ENCODE results near the gene RAD52.
A peak's percentile ranks its signal among the peaks of the same experiment; 100 is the strongest.

The RAD52 gene

DNA sequence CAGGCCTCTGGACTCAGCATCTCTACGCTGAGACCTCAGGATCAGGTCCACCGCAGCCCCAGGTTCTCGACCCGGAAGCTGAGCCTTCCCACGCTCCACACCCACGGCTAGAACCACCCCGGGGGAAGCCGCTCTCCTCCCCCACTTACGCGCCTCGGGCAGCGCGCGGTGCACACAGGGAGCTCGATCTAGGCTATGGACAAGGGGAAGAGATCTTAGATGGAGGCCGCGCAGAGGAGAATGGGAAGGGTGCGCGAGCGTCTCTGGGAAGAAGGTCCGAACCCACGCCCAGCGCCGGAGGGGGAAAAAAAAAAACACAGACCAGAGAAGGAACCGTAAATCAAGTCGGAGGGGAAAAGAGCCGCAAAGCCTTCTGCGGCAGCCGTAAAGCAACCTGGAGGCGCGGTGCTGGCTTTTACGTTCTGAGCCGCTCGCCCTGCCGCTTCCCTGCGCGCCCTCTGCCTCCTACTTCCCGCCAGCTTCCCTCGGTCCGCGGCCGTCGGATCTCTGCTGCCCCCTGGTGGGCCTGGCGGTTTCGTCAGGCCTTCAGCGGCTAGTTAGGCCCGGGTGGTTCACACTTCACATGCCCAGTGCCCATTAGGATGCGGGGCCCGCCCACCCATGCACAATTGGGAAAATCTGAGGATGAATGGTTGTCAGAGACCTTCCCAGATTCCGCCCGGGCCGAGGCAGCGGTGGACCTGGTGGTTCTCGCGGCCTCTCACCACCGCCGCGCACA, at the start of gene RAD52:
RAD52 (minus strand) TSS at position 242 of the 739 bp plus-strand sequence. CDS start 16,636 bp downstream, outside the sequence.
- DNase-seq (ENCODE audit: low spot score) = peak; percentile 94

DNA sequence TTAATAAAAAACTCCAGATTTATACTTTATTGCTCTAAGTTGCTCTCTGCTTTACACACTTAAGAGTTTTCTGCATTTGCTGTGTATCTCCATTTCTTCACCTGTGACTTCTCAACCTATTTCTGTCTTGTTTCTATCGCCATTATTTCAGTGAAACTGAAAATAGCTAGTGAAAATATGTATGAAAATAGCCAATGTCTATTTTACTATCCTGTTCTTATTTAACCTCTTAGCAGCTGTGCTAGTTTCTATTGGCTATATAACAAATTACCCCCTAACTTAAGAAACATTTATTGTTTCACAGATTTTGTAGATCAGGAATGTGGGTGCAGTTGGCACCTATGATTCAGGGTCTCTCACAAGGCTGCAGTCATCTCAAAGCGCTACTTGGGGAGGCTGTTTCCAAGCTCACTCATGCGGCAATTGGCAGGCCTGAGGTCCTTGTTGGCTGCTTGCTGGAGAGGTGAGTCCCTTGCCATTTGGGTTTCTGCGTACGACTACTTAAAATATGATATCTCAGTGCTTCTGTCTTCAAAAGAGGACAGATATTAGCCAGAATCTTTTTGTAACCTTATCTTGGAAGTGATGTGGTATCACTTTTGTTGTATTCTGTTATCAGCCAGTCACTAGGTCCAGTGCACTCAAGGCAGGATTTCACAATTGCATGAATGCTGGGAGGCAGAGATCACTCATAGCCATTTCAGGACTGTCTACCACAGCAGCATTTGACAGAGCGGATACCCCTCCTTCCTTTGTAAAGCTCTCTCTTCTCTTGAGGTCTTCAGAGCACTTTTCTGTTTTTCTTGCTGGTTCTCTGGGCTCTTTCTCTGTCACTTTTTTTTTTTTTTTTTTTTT, 48.8 kb upstream of the RAD52 start:
- DNase-seq (ENCODE audit: low spot score) = no peak

DNA sequence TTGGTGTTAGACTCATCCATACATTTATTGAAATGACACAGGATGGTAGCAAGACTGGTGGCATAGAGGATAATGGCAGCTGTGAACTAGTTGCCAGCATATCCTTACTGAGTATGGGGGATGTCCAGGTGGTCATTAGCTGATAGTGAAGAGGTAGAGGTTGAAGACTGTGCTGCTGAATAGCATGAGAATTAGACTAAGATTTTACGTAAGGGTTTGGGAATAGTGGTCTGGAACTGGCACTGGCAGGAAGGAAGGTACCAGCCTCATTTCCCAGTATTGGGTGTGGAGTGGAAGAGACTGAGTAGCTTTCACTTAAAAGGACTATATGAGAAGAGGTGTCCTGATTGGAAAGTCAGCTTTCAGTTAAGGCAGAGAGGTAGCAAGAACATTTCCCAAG, 48.0 kb upstream of the RAD52 start:
- DNase-seq (ENCODE audit: low spot score) = no peak

DNA sequence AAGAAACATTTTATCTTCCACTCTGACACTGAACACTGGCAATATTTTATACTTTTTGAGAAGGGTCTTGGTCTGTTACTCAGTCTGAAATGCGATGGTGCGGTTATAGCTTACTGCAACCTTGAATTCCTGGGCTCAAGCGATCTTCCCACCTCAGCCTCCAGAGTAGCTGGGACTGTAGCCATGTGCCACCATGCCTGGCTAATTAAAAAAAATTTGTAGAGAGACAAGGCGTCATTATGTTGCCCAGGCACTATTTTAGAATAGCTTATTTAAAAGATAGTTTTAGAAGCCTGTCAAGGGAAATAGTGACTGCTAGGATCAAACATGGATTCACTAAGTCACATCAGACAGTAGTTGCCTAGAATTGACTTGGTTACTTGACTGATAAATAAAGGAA, 47.4 kb upstream of the RAD52 start:
- no peak for DNase-seq (ENCODE audit: low spot score)

GRCh38 chr12:992647-993046, 43.2 kb upstream of the RAD52 start:
- DNase-seq (ENCODE audit: low spot score) = no peak

DNA sequence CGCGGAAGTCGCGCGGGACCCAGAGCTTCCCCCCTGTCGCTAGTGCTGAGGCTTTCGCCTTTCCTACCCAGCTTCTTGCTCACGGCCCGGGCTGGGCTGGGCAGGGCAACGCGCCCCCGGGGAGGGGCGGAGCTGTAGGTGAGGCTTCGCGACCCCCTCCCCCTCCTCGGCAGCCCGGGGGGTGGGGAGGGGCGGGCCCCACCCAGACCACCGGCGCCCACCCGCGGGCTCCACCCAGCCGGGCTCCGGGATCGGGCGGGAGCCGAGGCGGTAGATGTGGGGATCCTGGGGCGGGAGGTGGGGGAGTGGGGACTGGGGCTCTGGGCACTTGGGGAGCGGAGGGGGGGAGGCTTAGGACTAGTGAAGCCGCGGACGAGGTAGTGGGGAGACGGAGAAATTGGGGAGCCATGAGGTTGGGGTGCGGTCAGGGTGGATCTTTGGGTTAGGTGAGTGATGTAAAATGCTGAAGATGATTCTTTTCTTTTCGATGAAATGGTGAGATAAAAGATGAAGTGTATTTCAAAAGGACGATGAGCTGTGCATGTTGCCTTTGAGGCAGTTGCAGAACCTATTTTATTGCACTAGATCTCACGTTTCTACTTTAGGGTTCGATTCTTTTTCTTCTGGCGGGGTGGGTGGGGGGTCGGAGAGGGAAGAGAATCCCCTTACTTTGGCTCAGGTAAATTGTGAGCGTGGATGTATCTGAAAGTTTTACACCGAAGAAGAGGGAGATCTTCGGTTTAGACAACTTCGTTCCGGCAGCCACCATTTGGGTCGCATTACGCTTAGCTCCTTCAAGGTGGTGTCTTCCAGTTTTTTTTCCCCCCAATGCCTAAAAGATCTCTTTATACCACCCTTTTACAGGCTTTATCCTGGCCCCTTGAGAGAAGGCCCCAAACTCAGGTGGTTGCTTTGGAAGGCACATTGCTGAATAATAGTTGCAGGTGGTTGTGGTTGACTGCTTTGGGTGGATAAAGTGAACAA, 42.1 kb upstream of the RAD52 start:
- no peak for DNase-seq (ENCODE audit: low spot score)

- DNase-seq (ENCODE audit: low spot score) = peak; percentile 95
Measured at GRCh38 chr12:990661-991349, 41.3 kb upstream of the RAD52 start, which contains the start of gene ERC1. Gene ERC1 (plus strand): TSS chr12:991223. CDS start chr12:1027904, 36,681 bp downstream.

DNA sequence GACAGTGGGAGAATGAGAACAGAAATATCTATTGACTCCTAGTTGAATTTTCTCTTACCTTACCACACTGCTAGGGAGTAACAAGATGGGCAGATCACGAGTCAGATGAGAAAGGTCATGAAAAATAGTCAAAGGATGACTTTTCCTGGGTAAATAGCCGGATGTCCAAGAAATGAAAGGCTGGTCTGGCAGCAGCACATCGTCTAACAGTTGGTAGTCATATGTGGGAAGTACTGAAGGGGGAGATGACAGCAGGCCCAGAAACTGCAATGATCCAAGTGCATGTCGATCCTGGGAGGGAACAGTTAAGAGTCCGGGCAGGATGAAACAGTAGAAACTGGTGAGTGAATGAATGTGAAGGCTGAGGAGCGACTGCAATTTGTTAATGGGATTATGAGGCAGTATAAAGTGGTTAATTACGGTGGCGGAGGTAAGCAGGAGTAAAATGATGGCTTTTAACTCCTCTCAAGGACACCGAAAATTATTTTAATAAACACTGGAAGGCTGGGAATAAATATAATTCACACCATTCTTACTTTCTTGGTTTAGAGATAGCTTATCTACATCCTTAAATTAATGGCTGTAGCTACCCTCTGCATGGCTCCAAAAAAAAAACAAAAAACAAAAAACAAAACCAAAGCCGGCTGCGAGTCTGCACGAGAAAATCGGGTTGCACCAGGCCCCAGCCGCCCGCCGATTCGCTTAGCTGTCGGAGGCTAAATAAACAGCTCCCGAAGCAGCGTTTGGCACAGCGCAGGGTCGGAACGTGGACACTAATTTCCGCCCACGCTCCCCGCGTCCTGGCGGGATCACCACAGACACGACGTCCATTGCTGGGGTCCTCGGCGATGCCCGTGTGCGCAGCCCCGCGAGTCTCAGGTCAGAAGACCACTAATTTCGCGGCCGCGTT, 40.5 kb upstream of the RAD52 start:
- DNase-seq (ENCODE audit: low spot score) = peak; percentile 83

DNA sequence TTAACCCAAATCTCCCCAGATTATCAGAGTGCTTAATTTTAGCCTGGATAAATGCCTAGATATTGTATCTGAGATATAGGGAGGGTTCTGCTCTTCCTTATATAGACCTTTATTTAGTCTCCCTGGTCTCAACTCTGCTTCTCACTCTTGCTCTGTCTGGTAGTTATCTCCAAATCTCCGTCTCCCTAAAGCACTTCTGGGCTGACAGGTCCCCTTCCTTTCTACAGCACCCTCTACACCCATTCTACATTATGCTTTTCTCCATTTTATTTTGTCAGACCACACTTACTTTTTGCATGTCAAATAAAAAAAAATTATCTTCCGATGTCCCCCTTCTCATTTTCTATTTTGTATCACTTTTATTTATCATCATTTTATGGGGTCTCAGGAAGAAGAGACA, 39.6 kb upstream of the RAD52 start:
- DNase-seq (ENCODE audit: low spot score) = no peak

DNA sequence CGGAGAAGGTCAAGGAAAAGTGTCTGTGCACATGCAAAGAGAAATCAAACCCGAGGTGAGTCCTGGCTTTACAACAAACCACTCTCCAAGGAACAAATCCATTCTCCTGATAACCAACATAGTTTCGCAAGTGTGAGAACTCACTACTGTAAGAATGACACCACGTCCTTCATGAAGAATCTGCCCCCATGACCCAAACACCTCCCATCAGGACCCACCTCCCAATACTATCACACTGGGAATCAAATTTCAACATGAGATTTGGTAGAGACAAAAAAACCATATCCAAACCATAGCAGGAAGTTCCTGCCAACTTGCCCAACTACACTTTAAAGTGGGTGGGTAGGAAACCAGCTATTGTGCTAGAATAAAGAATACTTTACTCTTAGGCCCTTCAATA, 39.2 kb upstream of the RAD52 start:
- DNase-seq (ENCODE audit: low spot score) = no peak

GRCh38 chr12:981961-982360, 32.5 kb upstream of the RAD52 start:
- DNase-seq (ENCODE audit: low spot score) = no peak

- no peak for DNase-seq (ENCODE audit: low spot score)
Measured at GRCh38 chr12:981176-981828, 31.8 kb upstream of the RAD52 start.

DNA sequence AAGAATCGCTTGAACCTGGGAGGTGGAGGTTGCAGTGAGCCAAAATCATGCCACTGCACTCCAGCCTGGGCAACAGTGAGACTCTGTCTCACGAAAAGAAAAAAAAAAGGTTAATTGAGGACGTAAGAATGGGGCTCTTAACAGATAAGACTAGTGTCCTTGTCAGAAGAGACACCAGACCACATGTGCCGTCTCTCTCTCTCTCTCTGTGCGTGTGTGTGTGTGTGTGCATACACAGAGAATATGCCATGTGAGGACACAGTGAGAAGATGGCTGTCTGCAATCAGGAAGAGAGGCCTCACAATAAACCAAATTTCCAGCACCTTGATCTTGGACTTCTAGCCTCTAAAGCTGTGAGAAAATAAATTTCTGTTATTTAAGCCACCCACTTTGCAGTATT, 29.9 kb upstream of the RAD52 start:
- no peak for DNase-seq (ENCODE audit: low spot score)

DNA sequence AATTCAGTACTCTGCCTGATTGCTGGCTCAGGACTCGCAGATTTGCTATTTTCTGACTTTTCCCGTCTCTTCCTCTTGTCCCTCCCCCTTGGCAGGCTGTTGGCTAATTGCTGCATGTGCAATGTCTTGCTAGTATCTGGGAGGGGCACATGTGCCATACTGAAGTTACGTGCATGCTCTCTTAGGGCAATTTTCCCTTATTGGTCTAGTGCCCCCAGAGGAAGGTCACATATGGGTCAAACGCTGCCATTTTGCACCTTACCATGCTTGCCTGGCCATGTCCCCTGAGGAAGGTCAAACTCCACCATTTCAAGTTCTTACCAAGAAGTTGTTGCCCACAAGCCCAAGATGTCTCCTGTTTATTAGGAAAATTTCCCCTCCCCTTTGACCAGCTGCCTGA, 27.7 kb upstream of the RAD52 start:
- no peak for DNase-seq (ENCODE audit: low spot score)

DNA sequence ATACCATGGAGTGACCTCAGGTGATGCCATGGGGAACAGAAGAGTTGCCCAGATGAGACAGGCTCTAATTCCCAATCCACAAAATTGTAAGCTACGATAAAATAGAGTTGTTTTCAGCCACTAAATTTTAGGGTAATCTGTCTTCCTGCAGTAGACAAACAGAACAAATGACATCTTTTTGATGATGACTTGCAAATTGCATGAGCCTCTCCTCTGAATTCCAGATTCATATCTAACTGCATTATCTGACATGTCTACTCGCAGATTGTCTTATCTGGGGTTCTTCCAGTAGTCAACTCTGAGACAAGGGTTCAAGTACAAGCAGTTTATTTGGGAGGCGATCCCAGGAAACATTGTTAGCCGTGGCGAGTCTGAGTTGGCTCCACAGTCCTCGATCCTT, 27.1 kb upstream of the RAD52 start:
- DNase-seq (ENCODE audit: low spot score) = no peak

- DNase-seq (ENCODE audit: low spot score) = no peak
Measured at GRCh38 chr12:974271-974862, 24.9 kb upstream of the RAD52 start.

DNA sequence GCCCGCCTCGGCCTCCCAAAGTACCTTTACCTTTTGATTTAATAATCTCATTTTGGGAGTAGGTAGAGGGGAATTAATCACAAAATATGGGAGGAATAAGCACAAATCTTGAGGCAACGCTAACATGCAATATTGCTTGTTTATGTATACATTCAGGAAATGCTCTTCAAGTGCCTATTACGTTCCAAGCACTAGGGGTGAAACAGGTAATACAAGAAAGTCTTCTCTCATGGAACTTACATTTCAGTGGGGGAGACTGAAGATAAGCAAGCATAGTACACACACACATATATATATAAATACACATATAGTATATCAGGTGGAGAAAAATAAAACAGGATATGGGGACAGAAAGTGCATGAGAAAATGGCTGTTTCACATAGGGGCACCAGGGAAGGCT, 22.5 kb upstream of the RAD52 start:
- no peak for DNase-seq (ENCODE audit: low spot score)

DNA sequence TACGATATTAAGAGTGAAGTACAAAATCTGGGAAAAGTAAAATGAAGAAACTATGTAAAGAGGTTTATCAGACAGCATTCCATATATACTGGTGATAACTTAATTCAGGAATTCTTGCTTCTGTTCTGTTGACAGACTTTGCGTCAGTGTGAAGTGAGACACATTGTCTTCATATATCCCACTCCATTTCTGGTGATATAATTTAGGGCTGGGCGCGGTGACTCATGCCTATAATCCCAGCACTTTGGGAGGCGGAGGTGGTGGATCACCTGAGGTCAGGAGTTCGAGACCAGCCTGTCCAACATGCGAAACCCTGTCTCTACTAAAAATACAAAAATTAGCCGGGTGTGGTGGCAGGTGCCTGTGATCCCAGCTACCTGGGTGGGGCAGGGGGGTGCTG, 20.3 kb upstream of the RAD52 start:
- no peak for DNase-seq (ENCODE audit: low spot score)

- no peak for DNase-seq (ENCODE audit: low spot score)
Measured at GRCh38 chr12:968545-968944, 19.1 kb upstream of the RAD52 start.
